ENCODE data around the gene RBMS1. TPM values are rescaled to one million over a fixed set of nuclear protein-coding genes. Genes with fewer than 3 reads are reported as not detected.

The RBMS1 gene
- total RNA-seq, 1 donor from 2014 or later, result 119 TPM

DNA sequence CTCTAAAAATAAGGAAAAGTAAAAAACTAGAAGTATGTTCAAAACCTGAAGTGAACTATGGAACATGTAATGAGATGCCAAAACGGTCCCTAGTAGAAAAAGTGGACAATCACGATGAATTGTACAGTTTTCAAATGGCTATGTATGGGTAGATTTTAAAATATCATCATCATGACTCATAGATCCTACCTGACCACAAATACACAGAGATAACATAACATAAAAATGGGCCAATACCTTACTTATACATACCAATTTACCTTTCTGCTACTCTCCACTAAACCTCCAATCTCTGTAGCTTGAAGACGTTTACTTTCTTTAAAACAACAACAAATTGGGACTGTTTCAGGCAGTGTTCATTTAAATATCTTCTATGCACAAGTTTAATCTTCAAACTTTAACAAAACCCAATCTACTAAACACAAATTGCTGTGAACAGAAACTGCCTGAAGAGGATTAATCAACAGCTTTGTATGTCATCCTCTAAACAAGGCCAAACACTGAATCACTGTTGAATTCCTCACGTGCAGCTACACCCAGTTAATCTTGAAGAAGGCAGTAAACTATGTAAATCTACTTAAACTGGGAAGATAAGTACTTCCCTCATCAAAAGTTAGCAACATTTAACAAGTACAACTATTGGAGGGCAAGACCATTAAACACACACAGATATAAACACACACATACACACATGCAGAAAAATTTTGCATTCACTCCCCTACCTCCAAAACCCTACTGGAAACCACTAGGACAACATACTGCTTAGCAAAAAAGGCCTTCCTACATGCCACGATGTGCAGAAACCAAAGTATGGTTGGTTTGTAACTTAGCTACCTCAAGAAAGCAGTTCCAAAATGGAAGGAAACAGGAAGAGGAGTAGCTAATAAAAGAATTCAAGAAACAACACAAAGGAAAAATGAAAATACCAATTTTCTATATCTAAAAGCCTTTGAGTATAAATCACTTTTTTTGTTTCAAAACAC lies 90.3 kb downstream of the RBMS1 start:
- ATAC-seq, result no peak
- DNase-seq (ENCODE audit: low spot score), result no peak
- intact Hi-C loops (cut with DNase I), result no loop called here

DNA sequence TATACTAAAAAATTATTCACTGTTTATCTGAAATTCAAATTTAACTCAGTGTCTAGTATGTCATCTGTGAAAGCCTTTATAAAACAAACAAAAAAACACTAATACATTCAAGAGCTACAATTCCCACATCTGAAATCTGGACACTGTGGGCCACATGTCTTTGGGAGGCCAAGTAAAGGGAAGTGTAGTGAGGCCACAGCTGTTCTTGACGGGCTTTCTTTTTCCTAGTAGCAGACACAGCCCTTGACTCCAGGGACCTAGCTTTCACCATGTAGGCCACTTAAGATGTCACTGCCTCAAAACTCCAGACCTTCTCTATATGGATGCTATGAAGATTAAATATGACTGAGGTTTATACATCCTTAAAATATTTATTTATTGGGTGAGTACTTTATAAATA lies 91.1 kb downstream of the RBMS1 start:
- intact Hi-C loops (cut with DNase I), result no loop called here
- ATAC-seq (no peak), DNase-seq (ENCODE audit: low spot score) (no peak)

GRCh38 chr2:160401895-160402294 lies 91.7 kb downstream of the RBMS1 start:
- intact Hi-C loops (cut with DNase I), result no loop called here
- ATAC-seq, result no peak
- no peak for DNase-seq (ENCODE audit: low spot score)

GRCh38 chr2:160399880-160400279 lies 93.7 kb downstream of the RBMS1 start:
- DNase-seq (ENCODE audit: low spot score) (no peak), ATAC-seq (no peak)
- intact Hi-C loops (cut with DNase I), result no loop called here

DNA sequence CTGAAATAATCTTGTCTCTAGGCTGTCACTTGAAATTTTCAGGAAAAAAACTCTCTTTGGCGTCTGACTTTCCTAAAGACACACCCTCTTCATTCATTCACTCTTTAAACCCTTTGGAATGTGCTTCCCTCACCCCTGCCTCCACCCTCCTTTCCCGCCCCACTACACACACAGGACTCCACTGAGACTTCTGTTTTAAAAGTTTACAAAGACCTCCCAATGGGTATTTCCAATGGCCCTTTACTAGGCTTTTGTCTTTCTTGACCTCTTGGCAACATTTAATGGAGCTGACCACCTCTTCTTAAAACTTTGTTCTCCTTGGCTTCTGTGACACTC lies 96.1 kb downstream of the RBMS1 start:
- peak; percentile 52 for ATAC-seq
- no peak for DNase-seq (ENCODE audit: low spot score)
- intact Hi-C loops (cut with DNase I), result no loop called here

DNA sequence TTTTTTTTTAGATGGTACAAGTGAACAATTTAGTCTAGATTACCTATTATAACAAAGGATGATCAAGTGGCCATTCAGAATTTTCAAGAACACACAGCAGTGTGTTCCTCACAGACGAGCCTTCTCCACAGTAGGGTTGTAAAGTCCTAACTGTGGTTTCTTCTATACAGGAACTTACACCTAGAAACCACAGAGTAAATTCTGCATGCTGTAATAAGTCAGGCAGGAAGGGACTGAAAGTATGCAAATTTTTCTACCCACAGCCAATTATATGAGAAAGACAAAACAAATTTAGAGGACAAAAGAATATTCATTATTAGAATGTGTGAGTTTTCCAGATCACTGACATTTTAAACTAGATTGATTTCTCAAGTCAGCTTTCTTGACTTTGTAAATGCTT lies 99.5 kb downstream of the RBMS1 start:
- intact Hi-C loops (cut with DNase I), result no loop called here
- no peak for ATAC-seq

DNA sequence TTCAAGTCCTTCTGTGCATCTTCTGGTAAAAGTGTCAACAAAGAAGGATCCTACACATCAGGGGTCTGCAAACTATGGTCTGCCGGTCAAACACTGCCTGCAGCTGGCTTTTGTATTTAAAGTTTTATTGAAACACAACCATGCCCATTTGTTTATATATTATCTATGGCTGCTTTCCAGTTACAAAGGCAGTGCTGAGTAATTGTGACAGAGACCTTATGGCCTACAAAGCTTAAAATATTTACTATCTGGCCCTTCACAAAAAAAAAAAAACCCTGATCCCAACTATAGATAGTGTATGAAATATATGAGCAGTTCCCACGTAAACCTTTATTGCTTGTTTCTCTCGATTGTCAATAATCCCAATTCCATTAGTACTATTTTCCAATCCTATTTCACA lies 101.4 kb downstream of the RBMS1 start:
- DNase-seq (ENCODE audit: low spot score), result no peak
- intact Hi-C loops (cut with DNase I), result no loop called here
- no peak for ATAC-seq

More for the DNA sequence above, 99.5 kb downstream of the RBMS1 start:
- DNase-seq (ENCODE audit: low spot score), result no peak

- ATAC-seq (no peak), DNase-seq (ENCODE audit: low spot score) (no peak)
- intact Hi-C loops (cut with DNase I), result no loop called here
These were observed 102.8 kb downstream of the RBMS1 start for GRCh38 chr2:160390544-160391455.

DNA sequence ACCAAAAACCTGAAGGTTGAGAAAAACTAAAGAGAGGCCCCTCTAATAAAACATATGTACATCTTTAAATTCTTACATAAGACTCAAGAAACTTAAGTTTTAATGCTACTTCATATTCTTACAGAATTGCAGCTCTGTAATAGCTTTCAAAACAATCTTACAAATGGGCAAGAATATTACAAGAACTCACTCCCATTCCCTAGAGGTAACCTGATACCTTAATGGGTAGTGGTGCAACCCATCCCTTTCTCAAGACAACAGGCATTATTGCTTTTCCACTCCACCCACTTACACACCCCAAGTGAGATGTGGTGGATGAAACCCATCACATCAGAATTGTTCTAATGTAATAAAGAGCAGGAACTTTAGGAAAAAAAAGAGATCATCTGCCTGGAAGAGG lies 103.7 kb downstream of the RBMS1 start:
- DNase-seq (ENCODE audit: low spot score) (no peak), ATAC-seq (peak; percentile 59)
- intact Hi-C loops (cut with DNase I), result no loop called here

GRCh38 chr2:160388464-160389263 lies 104.9 kb downstream of the RBMS1 start:
- ATAC-seq (peak; percentile 58), DNase-seq (ENCODE audit: low spot score) (no peak)
- intact Hi-C loops (cut with DNase I), result no loop called here

- peak; percentile 96 for ATAC-seq
- intact Hi-C loops (cut with DNase I), result no loop called here
- peak; percentile 76 for DNase-seq (ENCODE audit: low spot score)
These were observed 105.9 kb downstream of the RBMS1 start for GRCh38 chr2:160387558-160388262.

DNA sequence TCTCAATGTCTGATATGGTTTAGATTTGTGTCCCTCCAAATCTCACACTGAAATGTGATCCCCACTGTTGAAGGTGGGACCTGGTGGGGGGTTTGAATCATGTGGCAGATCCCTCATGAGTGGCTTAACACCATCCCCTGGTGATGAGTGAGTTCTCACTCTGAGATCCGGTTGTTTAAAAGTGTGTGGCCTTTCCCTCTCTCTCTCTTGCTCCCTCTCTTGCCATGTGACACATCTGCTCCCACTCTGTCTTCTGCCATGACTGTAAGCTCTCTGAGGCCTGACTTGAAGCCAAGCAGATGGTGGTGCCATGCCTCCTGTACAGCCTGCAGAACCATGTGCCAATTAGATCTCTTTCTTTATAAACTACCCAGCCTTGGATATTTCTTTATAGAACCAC lies 108.8 kb downstream of the RBMS1 start:
- ATAC-seq, result no peak
- intact Hi-C loops (cut with DNase I), result no loop called here
- no peak for DNase-seq (ENCODE audit: low spot score)

DNA sequence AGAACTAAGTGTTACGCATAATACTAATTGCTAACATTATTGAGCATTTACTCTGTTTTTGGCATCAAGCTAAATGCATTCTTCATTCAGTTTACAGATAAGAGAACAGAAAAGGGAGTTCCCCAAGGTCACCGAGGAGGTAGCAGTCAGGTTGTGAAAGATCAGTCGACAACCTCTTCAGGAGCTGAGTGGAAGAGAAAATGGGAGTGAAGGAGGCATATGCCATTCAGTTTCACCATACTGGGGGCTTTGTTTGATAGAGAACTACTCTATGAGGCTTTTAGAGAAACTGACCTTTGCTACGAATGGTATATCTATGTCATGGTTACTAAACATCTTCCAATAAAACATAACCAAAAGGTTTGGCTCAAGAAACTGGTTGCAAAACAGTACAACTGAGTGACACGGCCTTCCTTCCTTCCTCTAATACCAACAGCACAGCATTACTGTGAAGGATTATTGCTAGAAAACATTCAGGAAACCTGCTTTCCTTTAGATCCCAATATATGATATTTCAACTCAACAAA lies 112.1 kb downstream of the RBMS1 start:
- ATAC-seq, result peak; percentile 11
- no peak for DNase-seq (ENCODE audit: low spot score)
- intact Hi-C loops (cut with DNase I), result no loop called here

DNA sequence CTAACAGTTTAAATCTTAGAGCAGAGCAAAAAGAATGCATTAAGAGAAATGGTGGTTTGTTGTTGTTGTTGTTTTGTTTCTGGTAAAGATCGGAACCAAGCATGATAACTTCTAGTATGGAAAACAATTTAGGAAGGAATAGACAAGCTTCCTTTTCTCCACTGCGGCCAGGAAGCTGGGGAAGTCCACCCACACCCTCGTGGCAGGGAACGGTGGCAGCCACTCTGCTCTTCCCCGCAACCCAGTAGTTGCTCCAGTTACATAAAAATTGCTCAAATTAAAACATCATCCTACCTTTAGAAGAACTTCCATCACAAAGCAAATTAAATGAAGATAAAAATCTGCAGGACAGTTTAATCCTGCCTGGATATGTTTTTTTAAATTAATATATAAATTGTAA lies 113.0 kb downstream of the RBMS1 start:
- no peak for ATAC-seq
- intact Hi-C loops (cut with DNase I), result no loop called here
- DNase-seq (ENCODE audit: low spot score), result no peak

DNA sequence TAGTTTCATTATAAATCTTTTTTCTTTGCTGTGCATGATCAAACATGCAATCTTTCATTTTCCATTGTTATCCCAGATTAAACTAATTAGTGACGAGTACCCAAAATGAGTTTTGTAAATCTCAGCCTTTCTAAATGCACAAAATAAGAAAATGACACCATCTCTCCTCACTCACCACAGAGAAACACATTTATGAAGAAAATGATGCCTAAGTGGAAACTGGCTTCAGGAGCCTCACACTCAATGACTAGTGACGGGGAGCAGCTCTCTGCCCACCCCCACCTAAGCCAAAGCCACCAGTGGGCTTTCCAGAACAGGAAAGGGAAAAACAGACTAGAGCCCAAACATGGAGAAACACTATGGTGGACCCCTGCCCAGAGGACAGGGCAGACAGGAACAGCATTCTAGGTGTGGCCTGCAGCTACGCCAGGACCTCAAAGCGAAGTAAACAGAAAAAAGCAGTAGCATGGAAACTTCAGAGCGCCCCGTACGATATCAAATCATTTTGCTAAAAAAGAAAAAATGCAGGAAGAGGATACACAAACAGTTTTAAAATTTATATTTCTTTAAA lies 113.5 kb downstream of the RBMS1 start:
- intact Hi-C loops (cut with DNase I), result no loop called here
- no peak for DNase-seq (ENCODE audit: low spot score)
- ATAC-seq, result no peak

DNA sequence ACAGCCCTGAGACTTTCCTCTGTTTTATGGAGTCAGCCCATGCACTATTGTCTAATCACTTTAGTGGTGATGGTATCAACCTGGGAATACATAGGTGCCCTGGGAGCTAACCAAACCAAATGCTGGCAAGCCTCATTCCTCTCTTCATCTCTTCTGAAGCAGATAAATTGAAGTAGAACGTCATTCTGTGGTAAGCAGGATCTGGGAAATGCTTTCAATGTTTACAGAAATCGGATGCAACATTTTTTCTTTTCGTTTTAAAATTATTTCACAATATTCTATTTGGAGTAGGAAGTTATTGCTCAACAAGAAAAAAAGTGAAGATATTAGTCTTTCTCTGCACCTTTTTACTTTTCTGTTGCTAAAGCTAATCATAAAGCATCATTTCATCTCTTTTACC lies 114.2 kb downstream of the RBMS1 start:
- ATAC-seq, result peak; percentile 82
- intact Hi-C loops (cut with DNase I), result no loop called here
- no peak for DNase-seq (ENCODE audit: low spot score)

DNA sequence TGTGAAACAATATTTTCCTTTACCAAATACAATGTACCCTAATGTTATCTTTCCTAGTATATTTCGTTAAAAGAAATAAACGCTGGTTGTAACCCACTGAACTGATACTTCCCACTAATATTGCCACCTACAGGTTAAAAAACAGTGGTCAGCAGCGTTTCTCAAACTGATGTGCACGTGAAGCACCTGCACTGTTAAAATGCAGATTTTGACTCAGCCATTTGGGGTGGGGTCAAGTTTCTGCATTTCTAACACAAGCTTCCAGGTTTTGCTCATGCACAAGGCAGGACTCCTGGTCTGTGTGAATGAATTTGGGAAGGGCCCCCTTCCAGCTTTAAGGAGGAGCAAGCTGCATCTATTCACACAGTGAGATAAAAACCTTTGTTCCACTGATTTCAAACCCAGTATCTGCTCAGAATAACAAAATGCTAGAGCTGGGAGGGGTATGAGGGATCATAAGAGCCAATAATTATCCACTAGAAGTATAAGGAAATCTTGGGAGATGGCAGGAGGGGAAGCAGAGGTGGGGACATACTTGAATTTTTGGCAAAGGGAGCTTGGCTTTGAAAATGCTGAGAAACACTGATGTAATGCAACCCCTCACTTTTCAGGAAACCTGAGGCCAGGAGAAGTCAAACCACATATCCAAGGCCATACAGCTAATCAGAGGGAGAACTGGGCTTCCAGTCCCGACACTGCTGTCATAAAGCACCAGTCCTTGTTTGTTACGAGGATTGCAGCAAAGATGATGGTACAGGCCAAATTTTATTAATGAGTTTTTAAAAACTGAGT lies 116.2 kb downstream of the RBMS1 start:
- DNase-seq (ENCODE audit: low spot score), result no peak
- intact Hi-C loops (cut with DNase I), result no loop called here
- no peak for ATAC-seq

Measured in sciatic nerve (tissue), 2 donors.